Measurements from ENCODE around the gene SERF2. TPM values are rescaled to one million over a fixed set of nuclear protein-coding genes. Genes with fewer than 3 reads are reported as not detected.

The SERF2 gene
- total RNA-seq, 6 experiments from 2014 or later: 454 to 694 (median 611) TPM

GRCh38 chr15:43845421-43845820 lies 53.3 kb downstream of the SERF2 start:
- H3K27ac ChIP-seq: no peak overlapping the region
- DNase-seq (no peak), ATAC-seq (no peak)
- TF ChIP-seq POLR2A (IDR thresholded peaks at IDR 0.05) (no peak), CTCF (IDR thresholded peaks at IDR 0.05) (no peak)
- no peaks in the 10 kb centered on the region for H3K4me1 ChIP-seq
- intact Hi-C loops (cut with DNase I): no loop called here
- H3K36me3 ChIP-seq: no peaks in the 10 kb centered on the region
- no peaks in the 10 kb centered on the region for H3K27me3 ChIP-seq
- H3K4me3 ChIP-seq: no peak overlapping the region
- no peaks in the 10 kb centered on the region for H3K9me3 ChIP-seq

MicroRNA genes within 50 kb of the gene (microRNA counts, 767-probe panel; counts per million panel counts)
- 237 counts per million for microRNA hsa-miR-1282

Small RNA genes within 50 kb of the gene (microRNA-seq; reads per million reads assigned to microRNA genes)
- gene MIR1282: 0 to 0.64 reads per million in 2 donors

Small RNA genes within 50 kb of the gene (small RNA-seq; reads per million reads assigned to genes)
- gene MIR1282: 0 reads per million in 2 experiments

Other genes starting within 250 kb of the SERF2 start
- 10 to 100 TPM; 11.6 to 23.2 (median 16.5) TPM for gene PPIP5K1, start 202.1 kb upstream of the SERF2 start, total RNA-seq
- not detected for gene CKMT1B, start 198.3 kb upstream of the SERF2 start, total RNA-seq
- 1 to 10 TPM in 2 of 6 experiments, under 1 TPM in 3, not detected in 1; 0.11 to 1.4 (median 0.83) TPM for gene STRC, start 173.5 kb upstream of the SERF2 start, total RNA-seq
- 1 to 10 TPM in 4 of 6 experiments, under 1 TPM in 2; 0.74 to 3.2 (median 1.9) TPM for gene CATSPER2, start 143.5 kb upstream of the SERF2 start, total RNA-seq
- 1 to 10 TPM in 2 of 6 experiments, not detected in 4; 1.2 to 1.3 TPM for gene CKMT1A, start 98.5 kb upstream of the SERF2 start, total RNA-seq
- gene PDIA3, start 45.9 kb upstream of the SERF2 start, total RNA-seq: 100 to 1,000 TPM; 203 to 511 (median 317) TPM
- 1 to 10 TPM in 5 of 6 experiments, under 1 TPM in 1; 0.39 to 2.0 (median 1.7) TPM for gene ELL3, start 15.4 kb upstream of the SERF2 start, total RNA-seq
- under 1 TPM in 2 of 6 experiments, not detected in 4; 0.22 to 0.26 TPM for gene SERINC4, start 7.9 kb downstream of the SERF2 start, total RNA-seq
- 10 to 100 TPM in 3 of 6 experiments, 1 to 10 TPM in 3; 6.1 to 17.4 (median 9.1) TPM for gene HYPK, start 8.3 kb downstream of the SERF2 start, total RNA-seq
- gene MFAP1, start 32.4 kb downstream of the SERF2 start, total RNA-seq: 10 to 100 TPM in 2 of 6 experiments, 1 to 10 TPM in 4; 6.7 to 11.9 (median 8.1) TPM
- gene WDR76, start 34.7 kb downstream of the SERF2 start, total RNA-seq: 1 to 10 TPM in 3 of 6 experiments, under 1 TPM in 3; 0.46 to 5.5 (median 1.1) TPM